Mammary epithelial cell (primary cell): Measurements from ENCODE around the gene POC5.

ENCODE experiments used
- EZH2 ChIP-seq: IDR thresholded peaks from 2 replicates; pipeline ENCODE4 v1.6.1; 2012; ENCODE audit warnings: low read length, inconsistent platforms, borderline replicate concordance
- TF ChIP-seq, protein P1 (sequence below), 2 donors: IDR thresholded peaks in 1 of 2; conservative IDR thresholded peaks in 1 of 2; 2 replicates each; pipeline ENCODE4 v1.5.1; 2011 to 2012; ENCODE audit warnings: inconsistent platforms in 2 of 2, low read length in 2 of 2, mild to moderate bottlenecking in 2 of 2, control low read depth in 1 of 2, low read depth in 1 of 2; ENCODE audit not compliant: insufficient read depth in 1 of 2; ENCODE audit errors: extremely low read depth in 1 of 2

DNA sequence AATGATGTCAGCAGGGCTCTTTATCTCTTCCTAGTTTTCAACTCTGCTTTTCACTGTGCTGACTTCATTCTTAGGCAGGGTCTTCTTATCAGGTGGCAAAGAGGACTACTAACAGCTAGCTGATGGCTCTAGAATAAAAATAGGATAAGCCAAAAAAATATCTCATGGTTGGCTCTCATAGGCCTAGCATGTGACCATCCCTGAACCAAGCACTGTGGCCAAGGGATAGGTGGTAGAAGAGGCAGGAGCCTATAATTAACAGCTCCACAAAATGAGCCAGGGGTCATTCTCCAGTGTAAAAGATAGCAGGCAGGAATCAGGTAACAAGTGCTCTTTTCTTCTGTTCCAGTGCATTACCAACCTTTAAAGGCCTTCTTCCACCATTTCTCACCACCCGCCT lies 84.9 kb downstream of the POC5 start:
- TF ChIP-seq, protein P1, sequence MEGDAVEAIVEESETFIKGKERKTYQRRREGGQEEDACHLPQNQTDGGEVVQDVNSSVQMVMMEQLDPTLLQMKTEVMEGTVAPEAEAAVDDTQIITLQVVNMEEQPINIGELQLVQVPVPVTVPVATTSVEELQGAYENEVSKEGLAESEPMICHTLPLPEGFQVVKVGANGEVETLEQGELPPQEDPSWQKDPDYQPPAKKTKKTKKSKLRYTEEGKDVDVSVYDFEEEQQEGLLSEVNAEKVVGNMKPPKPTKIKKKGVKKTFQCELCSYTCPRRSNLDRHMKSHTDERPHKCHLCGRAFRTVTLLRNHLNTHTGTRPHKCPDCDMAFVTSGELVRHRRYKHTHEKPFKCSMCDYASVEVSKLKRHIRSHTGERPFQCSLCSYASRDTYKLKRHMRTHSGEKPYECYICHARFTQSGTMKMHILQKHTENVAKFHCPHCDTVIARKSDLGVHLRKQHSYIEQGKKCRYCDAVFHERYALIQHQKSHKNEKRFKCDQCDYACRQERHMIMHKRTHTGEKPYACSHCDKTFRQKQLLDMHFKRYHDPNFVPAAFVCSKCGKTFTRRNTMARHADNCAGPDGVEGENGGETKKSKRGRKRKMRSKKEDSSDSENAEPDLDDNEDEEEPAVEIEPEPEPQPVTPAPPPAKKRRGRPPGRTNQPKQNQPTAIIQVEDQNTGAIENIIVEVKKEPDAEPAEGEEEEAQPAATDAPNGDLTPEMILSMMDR (conservative IDR thresholded peaks at IDR 0.05 in 1 of 2, IDR thresholded peaks at IDR 0.05 in 1 of 2; ENCODE audit: extremely low read depth in 1 of 2, insufficient read depth in 1 of 2, low read depth in 1 of 2, low read length in 2 of 2), result no peak
- TF ChIP-seq EZH2, result no peak
